DMS53 treated with DMSO at 0.1 percent for 48 hours (cell line): ENCODE measurements around the gene CAPN3.

Source experiments
- DNase-seq: peaks from one replicate; lab custom pipeline; 2025; ENCODE audit not compliant: unreplicated experiment; lab: John Stamatoyannopoulos, UW

The CAPN3 gene

DNA sequence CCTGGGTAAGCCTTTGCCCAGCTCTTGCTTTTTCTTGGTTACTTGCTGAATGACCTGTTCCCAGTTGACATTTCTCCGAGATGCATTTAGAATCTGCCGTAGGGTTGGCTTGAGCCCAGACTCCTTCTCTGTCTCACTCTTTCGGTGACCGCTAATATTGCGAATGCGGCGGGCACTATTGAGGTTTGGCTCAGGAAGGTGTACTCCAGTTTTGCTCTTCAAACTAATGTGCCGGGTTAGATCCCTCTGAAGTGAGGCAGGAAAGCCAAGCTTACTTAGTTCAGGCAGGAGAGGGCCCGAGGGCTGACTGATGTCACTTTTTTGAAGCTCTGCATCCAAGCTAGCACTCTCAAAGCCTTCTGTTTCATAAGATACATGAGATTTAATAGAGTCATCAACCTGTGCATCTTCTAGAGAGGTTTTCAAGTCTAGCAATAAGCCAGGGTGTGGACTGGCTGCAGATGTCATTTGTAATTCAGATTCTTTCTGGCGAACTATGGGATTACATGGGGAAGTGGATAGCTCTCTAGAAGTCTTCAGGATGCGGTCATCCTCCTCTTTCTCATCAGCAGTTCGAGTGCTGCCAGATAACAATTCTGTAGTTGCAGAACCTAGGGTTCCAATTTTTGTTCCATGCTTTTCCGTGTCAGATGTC lies 90.6 kb downstream of the CAPN3 start:
- no peak for DNase-seq

- no peak for DNase-seq
Observed at GRCh38 chr15:42450425-42450790, 91.1 kb downstream of the CAPN3 start.

GRCh38 chr15:42453826-42454225 lies 94.5 kb downstream of the CAPN3 start:
- no peak for DNase-seq

- DNase-seq = no peak
Observed at GRCh38 chr15:42456531-42456930, 97.2 kb downstream of the CAPN3 start.

- DNase-seq = no peak
Observed at GRCh38 chr15:42456971-42457370, 97.7 kb downstream of the CAPN3 start.

GRCh38 chr15:42457445-42458442 lies 98.4 kb downstream of the CAPN3 start:
- no peak for DNase-seq

DNA sequence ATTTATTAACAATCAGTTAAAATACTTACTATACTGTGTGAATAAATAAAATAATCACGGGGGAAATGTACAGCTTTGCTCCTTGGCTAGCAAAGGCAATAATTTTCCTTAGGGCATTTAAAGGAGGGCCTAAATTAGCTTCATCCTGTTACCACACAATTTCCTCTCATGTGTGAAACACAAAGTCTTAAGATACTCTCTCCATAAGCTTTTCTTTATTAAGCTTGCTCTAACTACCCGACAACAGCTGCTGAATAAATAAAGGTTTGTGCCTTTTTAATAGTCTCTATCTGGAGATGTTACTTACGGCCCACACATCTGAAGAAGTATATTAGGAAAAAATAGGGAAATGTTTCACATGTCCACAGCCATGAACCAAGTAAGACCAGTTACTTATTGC lies 102.0 kb downstream of the CAPN3 start:
- no peak for DNase-seq
